ENCODE results near the gene COX7A2L.

DNA sequence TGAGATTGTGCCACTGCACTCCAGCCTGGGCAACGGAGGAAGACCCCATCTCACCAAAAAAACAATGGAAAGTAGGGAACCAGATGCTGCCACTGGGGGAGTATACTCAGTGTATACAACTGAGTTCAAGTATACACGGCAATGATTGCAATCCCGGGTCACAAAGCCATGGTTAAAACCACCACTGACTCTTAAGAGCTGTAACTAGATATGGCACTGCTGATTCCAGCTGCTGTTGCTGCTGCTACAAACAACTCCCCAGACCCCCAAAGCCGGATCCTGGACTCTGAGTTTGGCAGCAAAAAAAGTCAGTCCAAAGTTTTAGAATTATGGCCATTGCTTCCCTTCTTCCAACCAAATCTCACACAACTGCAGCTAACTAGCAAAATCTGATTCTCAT lies 43.7 kb upstream of the COX7A2L start:
- TF ChIP-seq POLR2AphosphoS5 (IDR thresholded peaks at IDR 0.05; ENCODE audit: low read length) (no peak), SP1 (IDR thresholded peaks at IDR 0.05; ENCODE audit: low read depth, low read length) (no peak), POLR2A (IDR thresholded peaks at IDR 0.05; ENCODE audit: low read depth, low read length) (no peak), NFXL1 (IDR thresholded peaks at IDR 0.05; ENCODE audit: borderline replicate concordance) (no peak), IKZF1 (conservative IDR thresholded peaks at IDR 0.05) (no peak)
- TF ChIP-seq, protein P1, sequence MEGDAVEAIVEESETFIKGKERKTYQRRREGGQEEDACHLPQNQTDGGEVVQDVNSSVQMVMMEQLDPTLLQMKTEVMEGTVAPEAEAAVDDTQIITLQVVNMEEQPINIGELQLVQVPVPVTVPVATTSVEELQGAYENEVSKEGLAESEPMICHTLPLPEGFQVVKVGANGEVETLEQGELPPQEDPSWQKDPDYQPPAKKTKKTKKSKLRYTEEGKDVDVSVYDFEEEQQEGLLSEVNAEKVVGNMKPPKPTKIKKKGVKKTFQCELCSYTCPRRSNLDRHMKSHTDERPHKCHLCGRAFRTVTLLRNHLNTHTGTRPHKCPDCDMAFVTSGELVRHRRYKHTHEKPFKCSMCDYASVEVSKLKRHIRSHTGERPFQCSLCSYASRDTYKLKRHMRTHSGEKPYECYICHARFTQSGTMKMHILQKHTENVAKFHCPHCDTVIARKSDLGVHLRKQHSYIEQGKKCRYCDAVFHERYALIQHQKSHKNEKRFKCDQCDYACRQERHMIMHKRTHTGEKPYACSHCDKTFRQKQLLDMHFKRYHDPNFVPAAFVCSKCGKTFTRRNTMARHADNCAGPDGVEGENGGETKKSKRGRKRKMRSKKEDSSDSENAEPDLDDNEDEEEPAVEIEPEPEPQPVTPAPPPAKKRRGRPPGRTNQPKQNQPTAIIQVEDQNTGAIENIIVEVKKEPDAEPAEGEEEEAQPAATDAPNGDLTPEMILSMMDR (IDR thresholded peaks at IDR 0.05 in 2 of 3, conservative IDR thresholded peaks at IDR 0.05 in 1 of 3; ENCODE audit: control insufficient read depth in 2 of 3, extremely low read depth in 1 of 3, insufficient read depth in 1 of 3, low read depth in 3 of 3, low read length in 3 of 3), result no peak

All from GM12878 (cell line).